Mucosa of descending colon (tissue), 3 donors: ENCODE results near the gene ARSK. TPM values are rescaled to one million over a fixed set of nuclear protein-coding genes. Genes with fewer than 3 reads are reported as not detected.

Source experiments
- ATAC-seq: fragments of 200-7000 bp; cut with Tn5 transposase; one replicate; pipeline ENCODE4 v1.9.1; 2020; ENCODE audit warnings: mild to moderate bottlenecking, moderate library complexity
- DNase-seq, 3 donors: peaks; one replicate each; pipeline ENCODE4 v3.0.0-alpha.2; 2020
- H3K36me3 ChIP-seq: fragments of 200-600 bp; one replicate; pipeline ENCODE4 v1.8.0; 2021; ENCODE audit warnings: low read depth, mild to moderate bottlenecking
- H3K4me1 ChIP-seq: fragments of 200-600 bp; one replicate; pipeline ENCODE4 v1.8.0; 2021; ENCODE audit warnings: low read depth, mild to moderate bottlenecking
- H3K4me3 ChIP-seq: fragments of 200-600 bp; one replicate; pipeline ENCODE4 v1.8.0; 2021; ENCODE audit warnings: mild to moderate bottlenecking
- H3K9me3 ChIP-seq: fragments of 200-600 bp; one replicate; pipeline ENCODE4 v1.8.0; 2021; ENCODE audit warnings: mild to moderate bottlenecking
- intact Hi-C, 2 donors: fragments of 100-400 bp; cut with DNase I in 1 of 2; cut with micrococcal nuclease in 1 of 2; formaldehyde crosslinking; loops; one replicate each; pipeline versions ENCODE4 v1.11.0 to v1.11.1; 2022; cut with DNase I, micrococcal nuclease
- long read RNA-seq, 2 donors: library from polyadenylated mRNA; unstranded; transcript quantifications; one replicate each; pipeline ENCODE4 v2.0.0, GENCODE V29; 2019 to 2021
- total RNA-seq, 3 donors: library from RNA; stranded (reverse); fragmentation: NEBNext Ultra II Directional in 2 of 3; extraction: Animal tissue kit (Norgen Biotek cat#: 25700) in 2 of 3; gene quantifications; one replicate each; pipeline versions ENCODE4 v1.2.1 to v1.2.4, GENCODE V29; 2021 to 2023
- TF ChIP-seq, protein P1 (sequence below): fragments of 200-600 bp; IDR thresholded peaks from one replicate; pipeline ENCODE4 v1.8.0; 2022; ENCODE audit warnings: antibody characterized with exemption, mild to moderate bottlenecking
- donor health status: DM: no; HTN: no; CAD: no; lungs with moderate emphysema.
- donor health status: DM: no; HTN: no; CAD: no.
- donor health status: DM: no; HTN: yes; CAD: no.

Gene ARSK, protein sequence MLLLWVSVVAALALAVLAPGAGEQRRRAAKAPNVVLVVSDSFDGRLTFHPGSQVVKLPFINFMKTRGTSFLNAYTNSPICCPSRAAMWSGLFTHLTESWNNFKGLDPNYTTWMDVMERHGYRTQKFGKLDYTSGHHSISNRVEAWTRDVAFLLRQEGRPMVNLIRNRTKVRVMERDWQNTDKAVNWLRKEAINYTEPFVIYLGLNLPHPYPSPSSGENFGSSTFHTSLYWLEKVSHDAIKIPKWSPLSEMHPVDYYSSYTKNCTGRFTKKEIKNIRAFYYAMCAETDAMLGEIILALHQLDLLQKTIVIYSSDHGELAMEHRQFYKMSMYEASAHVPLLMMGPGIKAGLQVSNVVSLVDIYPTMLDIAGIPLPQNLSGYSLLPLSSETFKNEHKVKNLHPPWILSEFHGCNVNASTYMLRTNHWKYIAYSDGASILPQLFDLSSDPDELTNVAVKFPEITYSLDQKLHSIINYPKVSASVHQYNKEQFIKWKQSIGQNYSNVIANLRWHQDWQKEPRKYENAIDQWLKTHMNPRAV
- total RNA-seq: 1 to 10 TPM; 1.7 to 6.0 (median 2.3) TPM
- long read RNA-seq, donor 1, partial matches to known transcripts: 0 of 4 reads
- long read RNA-seq, donor 1, other reads (novel, unspliced or antisense): 0 of 4 reads
- long read RNA-seq, donor 2, partial matches to known transcripts: 2 of 4 reads
- long read RNA-seq, donor 2, other reads (novel, unspliced or antisense): 0 of 4 reads

DNA sequence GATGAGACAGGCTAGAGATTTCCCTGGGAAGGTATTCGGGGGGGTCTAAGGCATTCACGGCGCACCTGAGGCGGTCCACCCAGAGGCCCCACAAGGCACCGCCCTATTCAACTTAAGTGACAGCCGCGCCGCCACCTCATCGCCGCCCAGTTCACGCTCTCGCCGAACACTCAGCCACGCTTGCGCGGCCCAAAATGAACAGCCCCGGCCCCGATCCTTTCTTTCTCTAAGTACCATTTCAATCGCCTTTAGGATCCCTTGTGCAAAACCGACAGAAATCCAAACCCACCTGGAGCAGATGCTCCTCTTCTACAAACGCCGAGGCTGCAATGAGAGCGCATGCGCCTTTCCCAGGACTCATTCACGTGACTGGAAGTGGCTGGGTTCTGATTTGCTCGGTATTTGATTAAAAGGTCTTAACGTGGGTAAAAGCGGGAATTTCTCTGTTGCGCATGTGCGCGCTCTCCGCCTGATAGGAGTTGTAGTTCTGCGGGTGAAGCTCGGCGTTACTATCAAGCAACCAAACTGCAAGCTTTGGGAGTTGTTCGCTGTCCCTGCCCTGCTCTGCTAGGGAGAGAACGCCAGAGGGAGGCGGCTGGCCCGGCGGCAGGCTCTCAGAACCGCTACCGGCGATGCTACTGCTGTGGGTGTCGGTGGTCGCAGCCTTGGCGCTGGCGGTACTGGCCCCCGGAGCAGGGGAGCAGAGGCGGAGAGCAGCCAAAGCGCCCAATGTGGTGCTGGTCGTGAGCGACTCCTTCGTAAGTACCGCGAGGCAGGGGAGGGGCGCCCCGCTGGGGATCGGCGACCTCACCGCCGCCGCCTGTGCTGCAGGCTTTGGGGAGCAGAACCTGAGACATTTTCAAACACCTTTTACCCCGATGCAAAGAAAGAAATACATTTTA, at the start of gene ARSK, which contains the start of gene SKIC3:
Gene ARSK, plus strand, starts transcription at position 455 of the 902 bp plus-strand sequence. Its CDS starts 178 bp downstream, at position 633.
Gene SKIC3, minus strand, starts transcription at position 331 of the 902 bp plus-strand sequence. CDS start 7,827 bp downstream, outside the sequence.
- peak; percentile 93 to 95 (median 95) for DNase-seq
- Histone ChIP-seq H3K9me3 (no peaks in the 10 kb centered on the region), H3K36me3 (no peaks in the 10 kb centered on the region), H3K4me1 (peaks cover 10% of the 10 kb centered on the region), H3K4me3 (peak within 1 kb of the TSS; percentile 46)
- intact Hi-C loops: no loop called here
- peak; percentile 98 for ATAC-seq
- TF ChIP-seq, protein P1, sequence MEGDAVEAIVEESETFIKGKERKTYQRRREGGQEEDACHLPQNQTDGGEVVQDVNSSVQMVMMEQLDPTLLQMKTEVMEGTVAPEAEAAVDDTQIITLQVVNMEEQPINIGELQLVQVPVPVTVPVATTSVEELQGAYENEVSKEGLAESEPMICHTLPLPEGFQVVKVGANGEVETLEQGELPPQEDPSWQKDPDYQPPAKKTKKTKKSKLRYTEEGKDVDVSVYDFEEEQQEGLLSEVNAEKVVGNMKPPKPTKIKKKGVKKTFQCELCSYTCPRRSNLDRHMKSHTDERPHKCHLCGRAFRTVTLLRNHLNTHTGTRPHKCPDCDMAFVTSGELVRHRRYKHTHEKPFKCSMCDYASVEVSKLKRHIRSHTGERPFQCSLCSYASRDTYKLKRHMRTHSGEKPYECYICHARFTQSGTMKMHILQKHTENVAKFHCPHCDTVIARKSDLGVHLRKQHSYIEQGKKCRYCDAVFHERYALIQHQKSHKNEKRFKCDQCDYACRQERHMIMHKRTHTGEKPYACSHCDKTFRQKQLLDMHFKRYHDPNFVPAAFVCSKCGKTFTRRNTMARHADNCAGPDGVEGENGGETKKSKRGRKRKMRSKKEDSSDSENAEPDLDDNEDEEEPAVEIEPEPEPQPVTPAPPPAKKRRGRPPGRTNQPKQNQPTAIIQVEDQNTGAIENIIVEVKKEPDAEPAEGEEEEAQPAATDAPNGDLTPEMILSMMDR: no peak

DNA sequence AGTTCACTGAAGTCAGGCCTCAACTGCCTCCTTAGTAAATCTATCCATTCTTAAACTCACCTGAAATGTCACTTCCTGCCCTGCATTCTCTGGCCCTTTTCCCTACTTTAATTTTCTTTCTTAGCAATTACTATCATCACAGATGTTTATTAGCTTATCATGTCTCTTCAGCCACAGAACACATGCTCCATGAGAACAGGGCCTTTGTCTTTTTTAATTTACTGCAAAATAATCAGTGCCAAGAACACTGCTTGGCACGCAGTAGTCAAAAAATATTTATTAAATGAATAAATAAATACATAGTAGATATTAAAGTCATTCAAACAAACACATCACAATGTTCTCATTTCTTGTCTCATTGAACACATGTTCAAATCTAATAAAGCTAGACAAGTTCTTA, 46.4 kb upstream of the ARSK start:
- DNase-seq: no peak
- Histone ChIP-seq H3K36me3 (no peaks in the 10 kb centered on the region), H3K4me3 (no peak overlapping the region), H3K4me1 (no peaks in the 10 kb centered on the region), H3K9me3 (no peaks in the 10 kb centered on the region)
- intact Hi-C loops: no loop called here
- ATAC-seq: no peak
- TF ChIP-seq, protein P1: no peak

DNA sequence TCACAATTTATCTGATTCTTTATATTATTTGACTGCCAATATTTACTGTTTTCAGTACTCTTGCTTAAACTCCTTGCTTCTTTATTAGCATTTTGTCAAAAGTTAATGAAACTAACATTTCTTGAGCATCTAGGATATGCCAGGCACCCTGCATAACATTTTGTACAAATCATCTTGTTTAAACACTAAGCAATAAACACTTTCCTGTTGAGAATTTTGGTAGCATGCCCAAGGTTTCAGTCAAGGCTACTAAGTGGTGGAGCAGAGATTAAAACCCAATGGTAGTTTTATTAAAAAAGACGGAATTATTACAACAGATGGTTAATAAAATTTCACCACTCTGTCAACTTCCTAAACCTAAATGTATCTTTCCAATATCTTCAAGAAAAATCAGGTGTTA, 43.3 kb upstream of the ARSK start:
- no peak for ATAC-seq
- intact Hi-C loops: no loop called here
- DNase-seq: no peak
- H3K36me3 ChIP-seq: no peaks in the 10 kb centered on the region
- TF ChIP-seq, protein P1: no peak
- H3K9me3 ChIP-seq: no peaks in the 10 kb centered on the region
- H3K4me1 ChIP-seq: no peaks in the 10 kb centered on the region
- H3K4me3 ChIP-seq: no peak overlapping the region

DNA sequence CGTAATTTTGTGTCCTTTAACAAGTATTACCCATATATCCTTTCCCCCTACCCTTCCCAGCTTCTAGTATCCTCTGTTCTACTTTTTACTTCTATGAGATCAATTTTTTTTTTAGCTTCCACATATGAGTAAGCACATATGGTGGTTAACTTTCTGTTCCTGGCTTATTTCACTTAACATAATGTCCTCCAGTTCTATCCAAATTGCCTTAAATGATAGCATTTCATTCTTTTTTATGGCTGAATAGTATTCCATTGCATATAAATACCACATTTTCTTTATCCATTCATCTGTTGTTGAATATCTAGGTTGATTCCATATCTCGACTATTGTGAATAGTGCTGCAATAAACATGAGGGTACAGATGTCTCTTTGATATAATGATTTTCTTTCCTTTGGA, 36.5 kb upstream of the ARSK start:
- TF ChIP-seq, protein P1: no peak
- ATAC-seq: no peak
- H3K36me3 ChIP-seq: no peaks in the 10 kb centered on the region
- no peak for DNase-seq
- H3K9me3 ChIP-seq: no peaks in the 10 kb centered on the region
- no peak overlapping the region for H3K4me3 ChIP-seq
- intact Hi-C loops: no loop called here
- H3K4me1 ChIP-seq: no peaks in the 10 kb centered on the region

DNA sequence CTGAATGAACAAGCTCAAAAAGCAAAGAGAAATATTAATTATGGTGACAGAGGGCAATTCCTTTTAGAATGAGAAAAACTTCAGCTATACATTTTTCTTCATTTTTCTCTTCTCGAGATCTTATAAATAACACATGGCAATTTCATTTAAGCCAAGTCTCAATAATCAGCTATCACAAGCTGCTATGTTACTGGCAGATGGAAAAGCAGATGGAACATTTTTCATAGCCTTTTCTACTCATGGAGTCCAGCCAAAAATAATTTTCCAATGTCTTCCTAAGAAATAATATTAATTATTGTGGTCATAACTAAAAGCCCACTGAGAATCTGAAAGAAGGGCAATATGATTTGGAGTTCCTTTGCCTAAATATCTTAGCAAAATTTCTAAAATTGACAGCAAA, 35.8 kb upstream of the ARSK start:
- Histone ChIP-seq H3K9me3 (no peaks in the 10 kb centered on the region), H3K4me1 (no peaks in the 10 kb centered on the region), H3K4me3 (no peak overlapping the region), H3K36me3 (no peaks in the 10 kb centered on the region)
- TF ChIP-seq, protein P1: no peak
- intact Hi-C loops: no loop called here
- ATAC-seq: no peak
- DNase-seq: no peak
